HCT116 (cell line): ENCODE data around the gene ADGRB2.

Source experiments
- EGR1 ChIP-seq: IDR thresholded peaks from 2 replicates; pipeline ENCODE4 v1.6.1; 2012; ENCODE audit warnings: low read depth
- ELF1 ChIP-seq: IDR thresholded peaks from 2 replicates; pipeline ENCODE4 v1.6.1; 2012; ENCODE audit warnings: low read depth, borderline replicate concordance
- EZH2phosphoT487 ChIP-seq: fragments of 200-600 bp; IDR thresholded peaks from 2 replicates; pipeline ENCODE4 v1.6.1; 2018; ENCODE audit warnings: antibody characterized with exemption, borderline replicate concordance
- TF ChIP-seq, protein P1 (sequence below), 3 experiments: fragments of 200-600 bp in 1 of 3; sonication (generic) in 1 of 3; IDR thresholded peaks in 2 of 3; conservative IDR thresholded peaks in 1 of 3; 2 replicates each; pipeline ENCODE4 v1.5.1; 2012 to 2017; ENCODE audit warnings: low read depth in 2 of 3, low read length in 2 of 3, antibody characterized with exemption in 1 of 3, borderline replicate concordance in 1 of 3, control low read depth in 1 of 3, mild to moderate bottlenecking in 1 of 3, mixed read lengths in 1 of 3, mixed run types in 1 of 3, moderate library complexity in 1 of 3; ENCODE audit not compliant: insufficient read depth in 1 of 3
- TF ChIP-seq, protein P2 (sequence below): IDR thresholded peaks from 2 replicates; pipeline ENCODE4 v1.6.1; 2012
- TF ChIP-seq, protein P3 (sequence below): IDR thresholded peaks from 2 replicates; pipeline ENCODE4 v1.6.1; 2012; ENCODE audit warnings: low read depth

DNA sequence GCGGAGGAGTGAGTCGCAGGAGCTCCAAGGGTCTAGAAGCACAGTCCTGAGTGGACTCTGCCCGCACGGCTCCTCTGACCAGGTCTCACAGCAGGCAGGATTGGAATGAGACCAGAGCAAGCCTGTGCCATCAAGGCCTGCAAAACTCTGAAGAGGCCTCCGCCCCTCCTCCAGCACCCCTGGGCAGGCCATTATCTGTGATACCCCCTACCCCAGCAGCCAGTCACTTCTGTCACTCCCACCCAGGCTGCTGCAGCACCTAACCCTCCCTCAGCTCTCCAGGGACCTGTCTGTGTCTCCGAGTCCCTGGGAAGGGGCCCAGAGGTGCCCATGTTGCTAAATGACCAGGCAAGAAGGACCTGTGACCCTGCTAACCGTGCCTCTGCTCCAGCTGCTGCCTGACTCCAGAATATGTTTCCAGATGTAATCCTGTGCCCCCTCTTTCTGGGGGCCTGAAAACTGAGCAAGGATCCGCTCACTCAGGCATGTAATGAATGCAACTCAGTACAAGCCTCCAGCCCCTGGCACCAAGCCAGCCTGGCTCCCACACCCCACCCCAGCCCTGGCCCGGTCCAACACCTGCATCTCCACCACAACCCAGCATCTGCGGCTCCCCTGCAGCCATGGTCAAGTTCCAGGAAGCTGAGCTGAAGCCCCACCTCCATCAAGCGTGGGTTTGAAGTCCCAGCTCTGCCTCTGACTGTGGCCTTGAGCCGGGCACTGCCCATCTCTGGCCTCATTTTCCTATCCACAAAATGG lies 38.2 kb downstream of the ADGRB2 start:
- TF ChIP-seq, protein P1, sequence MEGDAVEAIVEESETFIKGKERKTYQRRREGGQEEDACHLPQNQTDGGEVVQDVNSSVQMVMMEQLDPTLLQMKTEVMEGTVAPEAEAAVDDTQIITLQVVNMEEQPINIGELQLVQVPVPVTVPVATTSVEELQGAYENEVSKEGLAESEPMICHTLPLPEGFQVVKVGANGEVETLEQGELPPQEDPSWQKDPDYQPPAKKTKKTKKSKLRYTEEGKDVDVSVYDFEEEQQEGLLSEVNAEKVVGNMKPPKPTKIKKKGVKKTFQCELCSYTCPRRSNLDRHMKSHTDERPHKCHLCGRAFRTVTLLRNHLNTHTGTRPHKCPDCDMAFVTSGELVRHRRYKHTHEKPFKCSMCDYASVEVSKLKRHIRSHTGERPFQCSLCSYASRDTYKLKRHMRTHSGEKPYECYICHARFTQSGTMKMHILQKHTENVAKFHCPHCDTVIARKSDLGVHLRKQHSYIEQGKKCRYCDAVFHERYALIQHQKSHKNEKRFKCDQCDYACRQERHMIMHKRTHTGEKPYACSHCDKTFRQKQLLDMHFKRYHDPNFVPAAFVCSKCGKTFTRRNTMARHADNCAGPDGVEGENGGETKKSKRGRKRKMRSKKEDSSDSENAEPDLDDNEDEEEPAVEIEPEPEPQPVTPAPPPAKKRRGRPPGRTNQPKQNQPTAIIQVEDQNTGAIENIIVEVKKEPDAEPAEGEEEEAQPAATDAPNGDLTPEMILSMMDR (IDR thresholded peaks at IDR 0.05 in 2 of 3, conservative IDR thresholded peaks at IDR 0.05 in 1 of 3; ENCODE audit: borderline replicate concordance in 1 of 3, insufficient read depth in 1 of 3, low read depth in 2 of 3, low read length in 2 of 3) = no peak
- TF ChIP-seq, protein P2, sequence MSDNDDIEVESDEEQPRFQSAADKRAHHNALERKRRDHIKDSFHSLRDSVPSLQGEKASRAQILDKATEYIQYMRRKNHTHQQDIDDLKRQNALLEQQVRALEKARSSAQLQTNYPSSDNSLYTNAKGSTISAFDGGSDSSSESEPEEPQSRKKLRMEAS = no peak
- TF ChIP-seq EGR1 = no peak
- no peak for TF ChIP-seq ELF1
- no peak for TF ChIP-seq EZH2phosphoT487
- TF ChIP-seq, protein P3, sequence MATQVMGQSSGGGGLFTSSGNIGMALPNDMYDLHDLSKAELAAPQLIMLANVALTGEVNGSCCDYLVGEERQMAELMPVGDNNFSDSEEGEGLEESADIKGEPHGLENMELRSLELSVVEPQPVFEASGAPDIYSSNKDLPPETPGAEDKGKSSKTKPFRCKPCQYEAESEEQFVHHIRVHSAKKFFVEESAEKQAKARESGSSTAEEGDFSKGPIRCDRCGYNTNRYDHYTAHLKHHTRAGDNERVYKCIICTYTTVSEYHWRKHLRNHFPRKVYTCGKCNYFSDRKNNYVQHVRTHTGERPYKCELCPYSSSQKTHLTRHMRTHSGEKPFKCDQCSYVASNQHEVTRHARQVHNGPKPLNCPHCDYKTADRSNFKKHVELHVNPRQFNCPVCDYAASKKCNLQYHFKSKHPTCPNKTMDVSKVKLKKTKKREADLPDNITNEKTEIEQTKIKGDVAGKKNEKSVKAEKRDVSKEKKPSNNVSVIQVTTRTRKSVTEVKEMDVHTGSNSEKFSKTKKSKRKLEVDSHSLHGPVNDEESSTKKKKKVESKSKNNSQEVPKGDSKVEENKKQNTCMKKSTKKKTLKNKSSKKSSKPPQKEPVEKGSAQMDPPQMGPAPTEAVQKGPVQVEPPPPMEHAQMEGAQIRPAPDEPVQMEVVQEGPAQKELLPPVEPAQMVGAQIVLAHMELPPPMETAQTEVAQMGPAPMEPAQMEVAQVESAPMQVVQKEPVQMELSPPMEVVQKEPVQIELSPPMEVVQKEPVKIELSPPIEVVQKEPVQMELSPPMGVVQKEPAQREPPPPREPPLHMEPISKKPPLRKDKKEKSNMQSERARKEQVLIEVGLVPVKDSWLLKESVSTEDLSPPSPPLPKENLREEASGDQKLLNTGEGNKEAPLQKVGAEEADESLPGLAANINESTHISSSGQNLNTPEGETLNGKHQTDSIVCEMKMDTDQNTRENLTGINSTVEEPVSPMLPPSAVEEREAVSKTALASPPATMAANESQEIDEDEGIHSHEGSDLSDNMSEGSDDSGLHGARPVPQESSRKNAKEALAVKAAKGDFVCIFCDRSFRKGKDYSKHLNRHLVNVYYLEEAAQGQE = no peak
